Activated CD4-positive, alpha-beta T cell treated with anti-CD3 and anti-CD28 coated beads, Interleukin-2, amount 10 ng/mL, durations not matched to agents 7 days and 5 days (primary cell): ENCODE measurements around the gene MKRN2OS. TPM values are rescaled to one million over a fixed set of nuclear protein-coding genes. Genes with fewer than 3 reads are reported as not detected.

ENCODE experiments used
- CTCF ChIA-PET: fragments of 350-600 bp; sonication (Branson Sonifier 250); formaldehyde crosslinking; loops from one replicate; lab custom pipeline; 2021; ENCODE audit warnings: antibody characterized with exemption; lab: Charles Lee
- POLR2A ChIA-PET: fragments of 350-600 bp; sonication (Branson Sonifier 250); formaldehyde crosslinking; loops from one replicate; lab custom pipeline; 2021; ENCODE audit warnings: antibody characterized with exemption; lab: Charles Lee
- DNase-seq: peaks from one replicate; pipeline ENCODE4 v3.0.0-alpha.2; 2020
- H3K27ac Mint-ChIP-seq: one replicate; pipeline ENCODE4 v1.8.0; 2021; ENCODE audit warnings: mild to moderate bottlenecking, moderate library complexity, mixed read lengths
- H3K27me3 Mint-ChIP-seq: one replicate; pipeline ENCODE4 v1.8.0; 2021; ENCODE audit warnings: mixed read lengths
- H3K36me3 Mint-ChIP-seq: one replicate; pipeline ENCODE4 v1.8.0; 2021; ENCODE audit warnings: low read depth, mixed read lengths
- H3K4me1 Mint-ChIP-seq: one replicate; pipeline ENCODE4 v1.8.0; 2021; ENCODE audit warnings: mixed read lengths
- H3K4me3 Mint-ChIP-seq: one replicate; pipeline ENCODE4 v1.8.0; 2021; ENCODE audit warnings: mild to moderate bottlenecking, moderate library complexity, mixed read lengths
- H3K9me3 Mint-ChIP-seq: one replicate; pipeline ENCODE4 v1.8.0; 2021; ENCODE audit warnings: mixed read lengths
- total RNA-seq, 2 experiments: library from RNA; stranded (reverse); gene quantifications; one replicate each; pipeline ENCODE4 v1.2.3, GENCODE V29; 2021

MKRN2OS gene
- total RNA-seq, 2 experiments from 2014 or later: not detected

- ChIA-PET CTCF (interaction anchor here (0.6 kb wide), 1 partner anchor 22 kb away, joined by 4 read pairs; no protein-coding TSS in a partner anchor), POLR2A (no interaction called here)
- H3K36me3 Mint-ChIP-seq: peaks cover 14% of the 10 kb centered on the region
Observed at GRCh38 chr3:12506201-12506709, 39.0 kb downstream of the MKRN2OS start.

GRCh38 chr3:12503126-12503957, 42.0 kb downstream of the MKRN2OS start:
- Mint-ChIP-seq H3K36me3 (peaks cover 16% of the 10 kb centered on the region), H3K9me3 (no peaks in the 10 kb centered on the region), H3K27me3 (no peaks in the 10 kb centered on the region), H3K4me1 (no peaks in the 10 kb centered on the region), H3K4me3 (no peak overlapping the region), H3K27ac (no peak overlapping the region)
- POLR2A ChIA-PET: no interaction called here
- CTCF ChIA-PET: no interaction called here
- no peak for DNase-seq

More at GRCh38 chr3:12506201-12506709, 39.0 kb downstream of the MKRN2OS start:
- Mint-ChIP-seq H3K27me3 (no peaks in the 10 kb centered on the region), H3K4me3 (no peak overlapping the region), H3K4me1 (no peaks in the 10 kb centered on the region), H3K27ac (no peak overlapping the region), H3K9me3 (no peaks in the 10 kb centered on the region)
- DNase-seq: no peak

DNA sequence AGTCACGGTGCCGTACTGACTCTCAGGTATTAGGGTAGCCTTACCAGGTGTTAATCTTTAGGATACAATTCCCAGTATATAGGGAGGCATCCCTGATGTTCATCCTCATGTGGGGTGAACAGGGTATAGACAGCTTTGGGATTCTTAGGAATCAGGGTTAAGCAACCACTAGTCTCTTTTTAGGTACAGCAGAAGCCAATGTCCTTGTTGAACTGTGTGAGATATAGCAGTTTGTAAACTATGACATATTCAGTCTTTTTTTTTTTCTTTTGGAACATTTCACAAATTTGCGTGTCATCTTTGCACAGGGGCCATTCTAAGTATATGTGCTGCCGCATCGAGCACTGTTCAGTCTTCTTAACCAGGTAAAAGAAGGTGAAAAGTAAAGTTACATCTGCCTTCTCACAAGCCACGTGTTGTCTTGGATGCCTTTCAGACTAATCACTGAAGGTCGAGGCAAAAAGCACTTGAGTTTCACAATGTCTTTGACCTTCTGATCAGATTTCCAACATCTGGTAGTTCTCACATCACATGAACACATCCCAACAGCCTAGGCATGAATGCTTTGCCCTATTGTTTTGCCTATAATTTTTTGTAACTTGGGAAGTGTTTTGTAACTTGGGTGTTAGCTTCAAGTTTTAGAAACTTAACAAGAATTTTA, 43.8 kb downstream of the MKRN2OS start:
- no peaks in the 10 kb centered on the region for H3K27me3 Mint-ChIP-seq
- H3K4me3 Mint-ChIP-seq: no peak overlapping the region
- H3K27ac Mint-ChIP-seq: no peak overlapping the region
- H3K4me1 Mint-ChIP-seq: no peaks in the 10 kb centered on the region
- no peak for DNase-seq
- ChIA-PET CTCF (interaction anchor here (0.6 kb wide), 1 partner anchor 259 kb away, joined by 3 read pairs; no protein-coding TSS in a partner anchor), POLR2A (no interaction called here)
- peaks cover 21% of the 10 kb centered on the region for H3K36me3 Mint-ChIP-seq
- no peaks in the 10 kb centered on the region for H3K9me3 Mint-ChIP-seq

DNA sequence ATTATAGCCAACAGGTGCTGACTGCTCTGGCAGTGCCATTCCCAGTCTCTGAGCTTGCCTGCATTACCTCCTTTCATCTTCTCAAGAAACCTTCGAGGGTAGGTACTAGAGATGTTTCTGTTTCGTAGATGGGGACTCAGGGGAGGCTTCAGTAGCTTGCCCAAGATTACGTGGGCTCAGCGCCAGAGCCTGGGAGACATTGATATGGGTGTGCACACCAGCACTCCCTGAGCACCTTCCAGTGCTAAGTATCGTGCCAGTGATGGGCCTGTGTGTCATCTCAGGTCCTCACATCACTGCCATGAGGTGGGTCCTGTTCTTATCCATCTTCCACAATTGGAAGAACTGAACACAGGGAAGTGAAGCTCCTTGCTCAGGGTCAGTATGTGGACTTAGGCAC, 45.8 kb downstream of the MKRN2OS start:
- H3K36me3 Mint-ChIP-seq: peaks cover 18% of the 10 kb centered on the region
- H3K27me3 Mint-ChIP-seq: no peaks in the 10 kb centered on the region

GRCh38 chr3:12496453-12496761, 48.9 kb downstream of the MKRN2OS start:
- ChIA-PET CTCF (interaction anchor here (1.8 kb wide), 1 partner anchor 12 kb away, joined by 6 read pairs; no protein-coding TSS in a partner anchor), POLR2A (no interaction called here)
- Mint-ChIP-seq H3K27ac (no peak overlapping the region), H3K4me1 (no peaks in the 10 kb centered on the region), H3K27me3 (no peaks in the 10 kb centered on the region), H3K4me3 (no peak overlapping the region), H3K9me3 (no peaks in the 10 kb centered on the region), H3K36me3 (peaks cover 15% of the 10 kb centered on the region)
- no peak for DNase-seq

More for the DNA sequence above, 45.8 kb downstream of the MKRN2OS start:
- ChIA-PET POLR2A (no interaction called here), CTCF (no interaction called here)
- Mint-ChIP-seq H3K4me3 (no peak overlapping the region), H3K27ac (no peak overlapping the region), H3K4me1 (no peaks in the 10 kb centered on the region), H3K9me3 (no peaks in the 10 kb centered on the region)
- no peak for DNase-seq

DNA sequence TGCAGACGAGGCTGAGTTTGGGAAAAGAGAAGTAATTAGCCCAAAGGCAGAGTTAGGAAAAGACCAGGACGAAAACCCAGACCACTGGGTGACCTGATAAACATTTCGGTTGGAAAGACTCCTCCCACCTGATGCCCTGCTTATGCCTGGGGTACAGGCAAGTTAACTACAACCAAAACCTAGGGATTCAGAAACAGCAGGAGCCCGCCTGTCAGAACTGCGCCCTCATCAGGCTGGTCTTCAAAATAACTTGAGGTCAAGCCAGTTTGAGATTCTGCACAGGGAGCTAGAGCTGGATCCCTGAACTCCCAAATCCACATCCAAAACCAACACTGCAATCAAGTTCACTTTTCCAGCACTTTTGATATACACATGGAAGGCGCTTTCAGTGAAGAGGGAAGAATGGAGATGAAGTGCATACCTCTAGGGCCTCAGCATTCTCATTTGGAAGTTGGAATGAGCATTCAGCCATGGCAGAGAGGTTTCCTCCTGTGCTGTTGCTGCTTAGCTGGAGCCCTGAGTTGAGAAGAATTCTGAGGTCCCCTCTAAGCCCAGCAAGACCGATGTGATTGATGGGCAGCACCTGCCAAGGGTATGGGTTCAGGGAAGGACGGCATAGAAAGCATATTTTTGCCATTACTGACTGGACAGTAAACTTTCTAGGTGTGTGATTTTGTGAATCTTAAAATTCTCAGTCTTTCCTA, 49.4 kb downstream of the MKRN2OS start:
- Mint-ChIP-seq H3K4me1 (no peaks in the 10 kb centered on the region), H3K4me3 (no peak overlapping the region), H3K27me3 (no peaks in the 10 kb centered on the region), H3K36me3 (peaks cover 15% of the 10 kb centered on the region), H3K27ac (no peak overlapping the region), H3K9me3 (no peaks in the 10 kb centered on the region)
- DNase-seq: no peak
- POLR2A ChIA-PET: no interaction called here
- CTCF ChIA-PET: interaction anchor here (0.5 to 1.8 kb wide), 2 partner anchors 12 to 153 kb away, joined by 3 to 6 read pairs; no protein-coding TSS in a partner anchor

- no peak overlapping the region for H3K4me3 Mint-ChIP-seq
- CTCF ChIA-PET: no interaction called here
- no peak overlapping the region for H3K27ac Mint-ChIP-seq
- H3K27me3 Mint-ChIP-seq: no peaks in the 10 kb centered on the region
- POLR2A ChIA-PET: no interaction called here
- no peak for DNase-seq
- peaks cover 15% of the 10 kb centered on the region for H3K4me1 Mint-ChIP-seq
- H3K36me3 Mint-ChIP-seq: peaks cover 11% of the 10 kb centered on the region
- H3K9me3 Mint-ChIP-seq: no peaks in the 10 kb centered on the region
Observed at GRCh38 chr3:12490547-12490946, 54.8 kb downstream of the MKRN2OS start.

DNA sequence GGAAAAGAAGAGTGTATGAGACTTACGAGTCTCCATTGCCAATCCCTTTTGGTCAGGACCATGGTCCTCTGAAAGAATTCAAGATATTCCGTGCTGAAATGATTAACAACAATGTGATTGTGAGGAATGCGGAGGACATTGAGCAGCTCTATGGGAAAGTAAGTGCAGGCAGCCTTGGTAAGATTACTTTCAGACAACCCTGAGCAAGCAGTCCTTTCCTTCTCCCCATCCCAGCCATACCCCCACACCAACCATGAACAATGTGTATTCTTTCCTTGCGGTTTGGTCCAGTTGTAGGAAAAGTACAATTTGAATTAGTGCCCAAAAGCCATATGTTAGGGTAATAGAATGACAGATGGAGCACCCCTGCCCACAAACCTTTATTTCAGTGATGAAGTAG, 55.5 kb downstream of the MKRN2OS start:
- CTCF ChIA-PET: no interaction called here
- Mint-ChIP-seq H3K36me3 (peaks cover 11% of the 10 kb centered on the region), H3K9me3 (no peaks in the 10 kb centered on the region)

More for the DNA sequence above, 55.5 kb downstream of the MKRN2OS start:
- DNase-seq: no peak
- Mint-ChIP-seq H3K27me3 (no peaks in the 10 kb centered on the region), H3K27ac (no peak overlapping the region), H3K4me3 (no peak overlapping the region), H3K4me1 (peaks cover 22% of the 10 kb centered on the region)
- POLR2A ChIA-PET: no interaction called here

Other genes with a start within 250 kb of the MKRN2OS start
- gene TSEN2, start 61.0 kb downstream of the MKRN2OS start, total RNA-seq: 10 to 100 TPM; 10.4 to 11.5 TPM
- gene MKRN2, start 11.6 kb upstream of the MKRN2OS start, total RNA-seq: 10 to 100 TPM; 20.8 to 20.9 TPM
- 10 to 100 TPM; 90.1 to 90.9 TPM for gene RAF1, start 118.6 kb upstream of the MKRN2OS start, total RNA-seq
- gene TMEM40, start 213.8 kb upstream of the MKRN2OS start, total RNA-seq: not detected